Stimulated activated CD4-positive, alpha-beta T cell treated with anti-CD3 and anti-CD28 coated beads, Interleukin-12 subunit alpha, Interleukin-12 subunit beta, amount 100 ng/mL, for 48 hours (primary cell): ENCODE measurements around the gene HEPACAM2.

Experiments
- DNase-seq, 3 donors: peaks; one replicate each; pipeline ENCODE4 v3.0.0-alpha.2; 2020; ENCODE audit warnings: low read depth in 2 of 3, low spot score in 1 of 3

The HEPACAM2 gene

DNA sequence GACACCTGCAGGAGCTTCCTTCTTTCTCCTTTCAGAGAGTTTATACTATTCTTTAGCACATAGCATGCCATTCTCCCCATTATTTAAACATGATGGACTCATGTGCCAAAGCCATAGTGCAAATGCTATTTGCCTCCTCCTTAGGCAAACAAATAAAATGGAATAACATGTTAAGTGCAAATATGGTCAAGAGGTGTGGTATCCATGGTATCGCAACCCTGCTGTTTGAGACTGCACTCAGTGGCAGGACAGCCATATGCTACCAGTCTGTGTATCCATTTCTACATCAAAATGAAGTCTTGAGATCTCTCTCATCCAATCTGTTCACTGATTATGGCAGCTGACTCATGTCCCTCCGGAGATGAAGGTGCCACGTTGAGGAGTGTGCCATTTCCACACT, 22.8 kb downstream of the HEPACAM2 start:
- no peak for DNase-seq

DNA sequence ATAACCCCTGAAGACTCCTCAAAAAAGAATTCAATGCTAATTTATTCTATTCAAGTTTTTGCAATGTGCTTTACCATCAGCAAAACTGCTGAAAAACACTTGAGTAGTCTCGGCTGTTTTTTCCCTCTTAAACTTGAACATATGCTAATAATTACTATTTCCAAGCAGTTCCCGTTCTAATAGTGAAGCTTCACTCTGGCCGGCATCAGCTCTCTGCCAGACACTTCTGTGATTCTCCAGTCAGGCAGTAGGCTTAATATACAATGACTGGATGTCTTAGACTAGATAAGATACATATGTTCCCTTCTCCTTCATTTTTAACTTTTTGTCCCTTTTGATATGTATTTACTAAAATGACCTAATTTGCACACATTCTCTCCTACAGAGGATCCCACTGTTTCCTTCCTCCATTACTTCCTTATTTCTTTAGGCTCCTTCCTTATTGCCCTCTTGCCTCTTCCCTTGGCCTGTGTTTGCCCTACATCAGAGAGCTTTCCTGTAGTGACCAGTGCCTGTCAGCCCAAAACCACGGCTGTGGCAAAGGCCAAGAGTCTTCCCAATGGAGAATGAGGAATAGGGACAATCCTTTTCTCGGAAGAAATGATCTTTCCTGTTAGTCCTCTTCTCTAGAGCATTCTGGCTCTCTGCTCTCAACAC, 23.5 kb downstream of the HEPACAM2 start:
- DNase-seq: no peak

DNA sequence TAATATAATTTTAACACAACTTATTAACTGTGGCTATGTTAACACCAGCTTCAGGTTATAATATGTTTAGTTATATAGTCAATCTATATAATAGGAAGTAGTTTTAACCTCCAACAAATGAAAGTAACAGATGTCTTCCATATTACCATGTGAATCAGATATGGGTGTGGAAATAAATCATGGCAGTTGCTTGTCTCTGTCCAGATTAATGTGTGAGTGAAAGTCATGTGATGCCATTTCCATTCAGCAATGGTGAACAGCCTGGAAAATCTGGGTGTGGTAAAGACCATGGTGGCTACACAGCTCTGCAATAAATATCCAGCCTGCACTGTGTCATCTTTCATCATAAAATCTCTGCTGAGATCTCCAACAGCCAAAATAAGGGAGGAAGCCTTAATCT, 27.8 kb downstream of the HEPACAM2 start:
- DNase-seq: no peak

- no peak for DNase-seq
Measured at GRCh38 chr7:93196336-93196735, 29.9 kb downstream of the HEPACAM2 start.

- DNase-seq: no peak
Measured at GRCh38 chr7:93194386-93194785, 31.9 kb downstream of the HEPACAM2 start.

DNA sequence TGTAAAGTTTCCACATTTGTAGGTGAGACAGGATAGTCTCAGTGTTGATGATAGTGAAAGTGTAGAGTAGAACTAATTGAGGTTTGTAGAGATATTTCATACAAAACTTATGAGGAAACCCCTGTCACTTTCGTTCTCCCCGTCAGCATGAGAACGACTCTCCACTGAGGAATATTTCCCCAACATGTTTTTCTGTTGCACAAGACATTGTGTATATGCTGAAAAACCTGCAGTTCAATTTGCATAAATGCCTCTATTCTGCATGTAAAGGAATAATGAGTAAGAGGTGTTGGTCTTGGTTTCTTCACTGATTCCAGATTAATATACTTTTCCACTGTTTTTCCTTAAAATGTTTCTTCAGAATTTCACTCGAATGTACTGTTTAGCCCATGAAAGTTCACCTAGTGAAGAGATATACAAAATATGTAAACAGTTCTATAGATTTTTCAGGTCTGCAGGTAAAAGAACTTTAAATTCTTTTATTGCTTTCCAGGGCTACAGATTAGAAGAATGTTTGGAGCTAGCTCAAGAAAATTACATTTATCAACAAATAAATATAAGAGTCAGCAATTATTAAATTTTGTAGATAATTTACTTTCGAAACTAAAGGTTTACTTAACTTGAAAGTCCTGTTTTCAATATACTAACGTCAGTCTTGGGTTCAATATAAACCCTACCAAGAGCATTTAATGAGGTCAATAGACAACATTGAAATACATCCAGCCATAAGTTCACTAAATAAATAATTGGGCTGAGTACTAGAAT, 37.2 kb downstream of the HEPACAM2 start:
- no peak for DNase-seq

DNA sequence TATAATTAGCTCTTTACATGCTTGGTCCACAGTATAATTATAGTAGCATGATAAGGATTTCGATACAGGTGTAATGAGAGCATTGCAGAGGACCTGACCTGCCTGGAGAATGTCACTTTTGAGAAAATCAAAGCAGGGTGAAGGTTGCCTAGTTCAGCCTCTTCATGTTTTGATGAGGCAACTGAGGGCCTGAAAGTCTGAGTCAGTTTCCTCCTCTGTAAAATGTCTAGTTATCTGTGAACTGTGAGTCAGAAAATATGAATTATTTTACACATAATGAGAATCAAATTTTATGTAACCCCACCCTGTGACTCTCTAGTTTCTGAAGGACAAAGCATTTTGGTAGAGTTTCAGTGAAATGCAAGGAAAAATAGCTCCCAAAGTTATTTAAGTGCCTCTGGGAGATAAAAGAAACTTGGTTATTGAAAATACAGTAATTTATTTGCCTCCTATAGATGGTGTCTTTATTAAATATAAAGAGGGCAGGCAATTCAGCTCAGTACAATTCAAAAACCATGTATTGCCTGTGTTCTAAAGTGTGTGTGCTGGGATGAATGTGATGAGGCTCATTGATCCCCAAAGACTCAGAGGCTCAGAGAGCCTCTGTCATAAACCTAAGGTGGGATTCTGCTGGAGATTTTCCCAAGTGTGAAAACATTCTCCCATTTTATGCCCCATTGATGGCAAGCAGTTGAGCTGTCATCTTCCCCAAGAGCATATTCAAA, 40.8 kb downstream of the HEPACAM2 start:
- peak in 1 of 3 donors; percentile 11 for DNase-seq

- DNase-seq: no peak
Measured at GRCh38 chr7:93179173-93179572, 47.1 kb downstream of the HEPACAM2 start.

- no peak for DNase-seq
Measured at GRCh38 chr7:93178213-93178612, 48.1 kb downstream of the HEPACAM2 start.

DNA sequence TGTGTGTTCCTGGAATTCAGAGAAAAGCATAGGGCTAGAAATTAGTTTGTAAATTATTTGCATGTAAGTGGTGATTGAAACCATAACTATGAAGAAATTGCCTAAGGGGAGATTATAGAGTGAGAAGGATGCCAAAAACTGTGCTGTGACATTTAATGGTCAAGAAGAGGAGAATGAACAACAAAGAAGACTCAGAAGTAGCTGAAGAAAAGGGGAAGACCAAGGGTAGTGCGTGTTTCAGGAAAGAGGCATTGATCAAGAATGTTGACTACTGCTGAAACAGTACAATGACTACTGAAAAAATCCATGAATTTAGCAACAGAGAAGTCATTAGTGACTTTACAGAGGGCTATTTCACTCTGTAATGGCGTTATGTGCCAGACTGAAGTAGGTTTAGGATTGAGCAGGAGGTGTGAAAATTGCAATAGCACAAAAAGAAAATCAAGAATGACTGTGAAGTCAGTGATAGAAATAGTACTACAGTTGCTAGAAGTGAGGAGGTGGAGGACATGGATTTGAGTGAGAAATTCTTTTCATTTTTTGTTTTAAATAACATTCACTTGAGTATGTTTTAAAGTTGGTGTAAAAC, 49.2 kb downstream of the HEPACAM2 start:
- DNase-seq: no peak

DNA sequence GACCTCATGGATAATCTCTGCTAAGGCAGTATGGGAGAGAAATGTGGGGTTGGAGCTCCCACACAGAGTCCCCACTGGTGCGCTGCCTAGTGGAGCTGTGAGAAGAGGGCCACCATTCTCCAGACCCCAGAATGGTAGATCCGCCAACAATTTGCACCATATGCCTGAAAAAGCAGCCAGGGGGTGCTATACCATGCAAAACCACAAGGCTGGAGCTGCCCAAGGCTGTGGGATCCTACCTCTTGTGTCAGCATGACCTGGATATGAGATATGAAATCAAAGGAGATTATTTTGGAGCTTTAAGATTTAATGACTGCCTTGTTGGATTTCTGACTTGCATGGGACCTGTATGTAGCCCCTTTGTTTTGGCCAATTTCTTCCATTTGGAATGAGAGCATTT, 51.0 kb downstream of the HEPACAM2 start:
- DNase-seq: no peak

GRCh38 chr7:93172683-93173082, 53.6 kb downstream of the HEPACAM2 start:
- no peak for DNase-seq

GRCh38 chr7:93171606-93172226, 54.6 kb downstream of the HEPACAM2 start:
- DNase-seq: no peak

- DNase-seq: no peak
Measured at GRCh38 chr7:93165447-93165846, 60.8 kb downstream of the HEPACAM2 start.

GRCh38 chr7:93164766-93165165, 61.5 kb downstream of the HEPACAM2 start:
- DNase-seq: no peak

GRCh38 chr7:93161181-93161762, 65.0 kb downstream of the HEPACAM2 start:
- DNase-seq: no peak

DNA sequence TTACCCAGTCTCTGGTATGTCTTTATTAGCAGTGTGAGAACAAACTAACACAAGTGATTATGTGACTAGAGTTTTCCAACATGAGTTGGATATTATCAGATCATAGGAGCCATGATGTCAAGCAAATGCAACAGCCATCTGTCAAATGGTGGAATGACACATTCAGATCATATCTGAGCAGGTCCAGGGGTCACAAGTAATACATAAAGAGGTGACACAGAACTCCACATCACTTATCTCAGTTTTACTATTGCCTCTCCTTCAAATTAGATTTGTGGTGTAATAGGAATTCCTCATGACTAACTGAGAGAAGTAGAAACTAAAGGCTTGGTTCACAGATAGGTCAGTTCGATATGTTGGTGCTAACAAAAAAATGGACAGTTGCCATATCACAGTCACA, 65.9 kb downstream of the HEPACAM2 start:
- no peak for DNase-seq

DNA sequence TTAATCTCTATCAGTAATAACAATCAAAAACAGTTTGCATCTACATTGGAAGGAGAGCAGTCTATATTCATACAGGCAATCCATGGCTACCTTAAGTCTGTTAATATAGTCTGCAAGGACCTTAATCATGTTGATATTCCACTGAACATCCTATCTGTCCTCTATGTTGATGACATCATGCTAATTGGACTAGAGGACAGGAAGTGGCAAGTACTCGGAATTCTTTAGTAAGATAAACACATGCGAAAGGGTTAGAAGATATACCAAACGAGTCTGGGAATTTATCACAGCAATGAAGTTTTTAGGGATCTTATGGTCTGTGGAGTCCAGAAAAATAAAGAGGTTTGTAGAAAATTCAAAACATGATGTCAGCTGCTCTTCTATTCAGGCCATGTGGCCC, 66.8 kb downstream of the HEPACAM2 start:
- DNase-seq: no peak

DNA sequence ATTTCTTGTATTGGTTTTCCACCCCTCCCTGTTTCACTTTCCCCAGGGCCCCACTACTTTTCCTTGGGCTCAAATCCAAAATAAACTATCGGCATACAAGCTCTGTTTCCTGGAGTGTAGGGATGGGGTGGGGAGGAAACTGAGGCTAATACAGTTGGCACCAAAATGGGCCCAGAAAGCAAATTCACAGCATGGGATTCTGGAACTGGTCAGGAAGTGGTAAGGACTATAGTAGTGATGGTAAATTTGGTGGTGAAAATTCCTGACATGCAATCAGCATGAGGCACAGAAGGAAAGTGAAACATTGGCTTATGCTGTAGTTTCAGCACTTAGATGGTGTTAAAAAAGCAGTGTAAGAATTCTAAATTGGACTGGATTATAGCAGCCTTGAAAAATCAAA, 69.4 kb downstream of the HEPACAM2 start:
- no peak for DNase-seq

- DNase-seq: no peak
Measured at GRCh38 chr7:93150200-93150835, 76.0 kb downstream of the HEPACAM2 start.

- DNase-seq: no peak
Measured at GRCh38 chr7:93148727-93149126, 77.5 kb downstream of the HEPACAM2 start.
